Ovary (tissue), 9 donors: ENCODE data around the gene ENGASE. TPM values are rescaled to one million over a fixed set of nuclear protein-coding genes. Genes with fewer than 3 reads are reported as not detected.

Experiments
- DNase-seq, 5 donors: peaks; one replicate each; pipeline ENCODE4 v3.0.0-alpha.2; 2019 to 2020
- H3K27ac ChIP-seq, 2 donors: fragments of 200-600 bp; one replicate each; pipeline versions ENCODE4 v1.5.1 to v1.8.0; 2019 to 2022
- H3K27me3 ChIP-seq: fragments of 200-600 bp; one replicate; pipeline ENCODE4 v1.8.0; 2022
- H3K36me3 ChIP-seq: fragments of 200-600 bp; sonication (generic); one replicate; pipeline ENCODE4 v1.5.1; 2019
- H3K4me1 ChIP-seq: one replicate; pipeline ENCODE4 v1.8.1; 2013; ENCODE audit warnings: mild to moderate bottlenecking, moderate library complexity; ENCODE audit not compliant: insufficient read depth
- H3K4me3 ChIP-seq: fragments of 200-600 bp; sonication (generic); one replicate; pipeline ENCODE4 v1.5.1; 2017
- H3K9me3 ChIP-seq, 2 donors: fragments of 200-600 bp in 1 of 2; sonication (generic) in 1 of 2; one replicate each; pipeline versions ENCODE4 v1.5.1 to v1.8.1; 2013 to 2019; ENCODE audit warnings: mild to moderate bottlenecking in 1 of 2, moderate library complexity in 1 of 2
- CTCF ChIP-seq, 3 donors: fragments of 450-650 bp in 2 of 3; fragments of 200-600 bp in 1 of 3; IDR thresholded peaks; one replicate each; pipeline versions ENCODE4 v1.5.1 to v1.8.0; 2016 to 2022; ENCODE audit warnings: antibody characterized with exemption in 3 of 3, mild to moderate bottlenecking in 1 of 3
- EP300 ChIP-seq: sonication (generic); formaldehyde crosslinking; IDR thresholded peaks from one replicate; pipeline ENCODE4 v1.6.1; 2017; ENCODE audit warnings: antibody characterized with exemption
- POLR2A ChIP-seq: fragments of 450-650 bp; IDR thresholded peaks from one replicate; pipeline ENCODE4 v1.6.1; 2017; ENCODE audit warnings: antibody characterized with exemption, mild to moderate bottlenecking, moderate library complexity
- WGBS, 3 donors: extraction: QIAGEN DNeasy Blood & Tissue Kit in 1 of 3; methylation state at CpG; one replicate each; pipeline versions ENCODE4 v1.1.5 to v1.1.7; 2013 to 2017; 5-methylcytosine and 5-hydroxymethylcytosine counted together
- intact Hi-C, 4 donors: fragments of 100-400 bp; cut with DNase I; formaldehyde crosslinking; loops; one replicate each; pipeline versions ENCODE4 v1.11.0 to v1.15.1; 2022 to 2023
- polyA plus RNA-seq, 2 donors: library from polyadenylated mRNA; stranded (reverse); fragments of 200-250 nt in 1 of 2; fragments of 350-450 nt in 1 of 2; fragmentation: Illumina TruSeq in 1 of 2; extraction: RNeasy Lipid Tissue Mini Kit (QIAGEN cat#74804) in 1 of 2; gene quantifications; one replicate each; pipeline ENCODE4 v1.2.3, GENCODE V29; 2013 to 2014
- total RNA-seq, 7 donors: library from RNA; depleted of rRNA in 2 of 7; stranded (reverse); fragments of >200 nt in 2 of 7; fragmentation: NEBNext Ultra II Directional in 3 of 7; extraction: Animal tissue kit (Norgen Biotek cat#: 25700) in 3 of 7; gene quantifications; one replicate each; pipeline versions ENCODE4 v1.1.0 to v1.2.4, GENCODE V29; 2016 to 2023
- donor health status: DM: no; HTN: no; CAD: no; lungs with moderate emphysema.
- donor health status: DM: no; HTN: no; CAD: no.
- donor health status: Bipolar disorder and iron deficiency.
- donor health status: DM: yes; HTN: yes; CAD: no.
- donor health status: DM: no; HTN: no; CAD: no.
- donor health status: DM: yes; HTN: yes; CAD: no.

Gene ENGASE
- total and polyA plus RNA-seq, 9 donors = 6.0 to 61.5 (median 39.7) TPM

GRCh38 chr17:79082311-79083190 lies 7.9 kb downstream of the ENGASE start:
- Histone ChIP-seq H3K27ac (no peak overlapping the region), H3K36me3 (no peaks in the 10 kb centered on the region), H3K4me3 (no peak overlapping the region), H3K9me3 (no peaks in the 10 kb centered on the region), H3K4me1 (no peaks in the 10 kb centered on the region), H3K27me3 (no peaks in the 10 kb centered on the region)
- WGBS, 3 donors = 65 to 67% (median 67%) methylated on average over 41 of the region's 41 CpGs
- TF ChIP-seq CTCF (IDR thresholded peaks at IDR 0.05) (peak; percentile 54 to 62 (median 57)), EP300 (no peak), POLR2A (no peak)
- peak in 3 of 5 donors; percentile 53 to 62 (median 58) for DNase-seq
- intact Hi-C loops = no loop called here

- no peak overlapping the region for H3K27ac ChIP-seq
- no peaks in the 10 kb centered on the region for H3K27me3 ChIP-seq
- intact Hi-C loops = no loop called here
- H3K9me3 ChIP-seq = no peaks in the 10 kb centered on the region
- no peak for TF ChIP-seq EP300
- no peak overlapping the region for H3K4me3 ChIP-seq
- WGBS, 3 donors = 84 to 88% (median 85%) methylated on average over 28 of the region's 28 CpGs
- no peaks in the 10 kb centered on the region for H3K4me1 ChIP-seq
- no peaks in the 10 kb centered on the region for H3K36me3 ChIP-seq
- no peak for DNase-seq
Measured at GRCh38 chr17:79083191-79083971, 8.8 kb downstream of the ENGASE start.

- intact Hi-C loops = loop anchor here in 3 of 4 donors (5.0 kb wide), 3 partner anchors 37 to 623 kb away; no protein-coding TSS in a partner anchor
- H3K27me3 ChIP-seq = no peaks in the 10 kb centered on the region
- no peaks in the 10 kb centered on the region for H3K36me3 ChIP-seq
- no peaks in the 10 kb centered on the region for H3K4me1 ChIP-seq
- no peaks in the 10 kb centered on the region for H3K9me3 ChIP-seq
- no peak overlapping the region for H3K27ac ChIP-seq
- no peak overlapping the region for H3K4me3 ChIP-seq
- no peak for DNase-seq
- 85 to 90% (median 85%) methylated on average over 31 of the region's 31 CpGs for WGBS, 3 donors
- TF ChIP-seq POLR2A (no peak), EP300 (no peak), CTCF (IDR thresholded peaks at IDR 0.05) (no peak)
Measured at GRCh38 chr17:79084291-79085153, 9.9 kb downstream of the ENGASE start.

- no peaks in the 10 kb centered on the region for H3K9me3 ChIP-seq
- H3K27me3 ChIP-seq = no peaks in the 10 kb centered on the region
- intact Hi-C loops = loop anchor here in 3 of 4 donors (5.0 kb wide), 3 partner anchors 38 to 622 kb away; no protein-coding TSS in a partner anchor
- no peak for DNase-seq
- no peak overlapping the region for H3K27ac ChIP-seq
- TF ChIP-seq EP300 = no peak
- no peak for TF ChIP-seq CTCF (IDR thresholded peaks at IDR 0.05)
- no peak overlapping the region for H3K4me3 ChIP-seq
- peaks cover 4% of the 10 kb centered on the region for H3K4me1 ChIP-seq
- WGBS, 3 donors = 79 to 83% (median 81%) methylated on average over 28 to 30 of the region's 30 CpGs
- no peaks in the 10 kb centered on the region for H3K36me3 ChIP-seq
Measured at GRCh38 chr17:79085154-79085920, 10.7 kb downstream of the ENGASE start.
